GDM1 (cell line): ENCODE results near the gene ENTPD7.

Experiments used
- DNase-seq: peaks from one replicate; lab custom pipeline; 2025; lab: John Stamatoyannopoulos, UW

Gene ENTPD7

DNA sequence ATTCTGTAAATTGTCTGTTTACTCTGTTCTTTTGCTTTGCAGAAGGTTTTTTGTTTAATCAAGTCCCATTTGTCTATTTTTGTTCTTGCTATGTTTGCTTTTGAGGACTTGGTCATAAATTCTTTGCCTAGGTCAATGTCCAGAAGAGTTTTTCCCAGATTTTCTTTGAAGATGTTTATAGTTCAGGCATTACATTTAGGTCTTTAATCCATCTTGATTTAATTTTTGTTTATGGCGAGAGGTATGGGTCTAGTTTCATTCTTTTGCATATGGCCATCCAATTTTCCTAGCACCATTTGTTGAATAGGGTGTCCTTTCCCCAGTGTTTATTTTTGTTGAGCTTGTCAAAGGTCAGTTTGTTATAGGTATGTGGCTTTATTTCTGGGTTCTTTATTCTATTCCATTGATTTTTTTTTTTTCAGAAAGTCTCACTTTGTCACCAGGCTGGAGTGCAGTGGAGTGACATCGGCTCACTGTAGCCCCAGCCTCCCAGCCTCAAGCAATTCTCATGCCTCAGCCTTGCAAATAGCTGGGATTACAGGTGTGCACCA lies 11.6 kb upstream of the ENTPD7 start:
- DNase-seq: no peak

DNA sequence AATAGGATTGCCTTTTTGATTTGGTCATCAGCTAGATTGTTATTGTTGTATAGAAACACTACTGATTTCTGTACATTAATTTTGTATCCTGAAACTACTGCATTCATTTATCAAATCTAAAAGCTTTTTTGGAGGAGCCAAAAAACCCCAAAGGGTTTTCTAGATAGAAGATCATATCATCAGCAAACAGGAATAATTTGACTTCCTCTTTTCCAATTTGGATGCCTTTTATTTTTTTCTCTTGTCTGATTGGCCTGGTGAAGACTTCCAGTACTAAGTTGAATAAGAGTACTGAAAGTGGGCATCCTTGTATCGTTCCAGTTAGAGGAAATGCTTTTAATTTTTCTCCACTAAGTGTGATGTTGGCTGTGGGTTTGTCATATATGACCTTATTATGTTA lies 10.6 kb upstream of the ENTPD7 start:
- no peak for DNase-seq

DNA sequence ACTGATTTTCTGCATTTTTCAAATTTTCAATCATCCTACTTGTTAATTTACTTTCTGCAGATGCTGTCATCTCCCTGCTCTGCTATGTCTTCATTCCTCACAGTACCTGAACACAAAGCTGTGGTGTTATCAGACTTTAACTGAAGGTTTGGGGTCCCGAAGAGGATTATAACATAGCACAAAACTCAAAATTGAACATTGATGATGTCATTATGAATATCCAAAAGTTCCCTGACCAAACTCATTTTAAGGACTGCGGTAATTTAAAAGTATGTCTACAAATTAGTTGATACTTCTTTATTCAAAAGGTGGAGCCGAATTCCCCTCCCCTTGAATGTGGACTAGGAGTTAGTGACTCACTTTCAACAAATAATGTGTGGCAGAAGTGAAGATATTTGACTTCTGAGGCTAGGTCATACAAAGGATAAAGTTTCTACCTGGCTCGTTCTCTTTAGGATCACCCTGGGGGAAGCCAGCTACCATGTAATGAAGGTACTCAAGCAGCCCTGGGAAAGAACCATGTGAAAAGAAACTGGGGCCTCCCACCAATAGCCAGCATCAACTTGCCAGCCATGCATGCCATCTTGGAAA lies 6.4 kb upstream of the ENTPD7 start:
- no peak for DNase-seq

DNA sequence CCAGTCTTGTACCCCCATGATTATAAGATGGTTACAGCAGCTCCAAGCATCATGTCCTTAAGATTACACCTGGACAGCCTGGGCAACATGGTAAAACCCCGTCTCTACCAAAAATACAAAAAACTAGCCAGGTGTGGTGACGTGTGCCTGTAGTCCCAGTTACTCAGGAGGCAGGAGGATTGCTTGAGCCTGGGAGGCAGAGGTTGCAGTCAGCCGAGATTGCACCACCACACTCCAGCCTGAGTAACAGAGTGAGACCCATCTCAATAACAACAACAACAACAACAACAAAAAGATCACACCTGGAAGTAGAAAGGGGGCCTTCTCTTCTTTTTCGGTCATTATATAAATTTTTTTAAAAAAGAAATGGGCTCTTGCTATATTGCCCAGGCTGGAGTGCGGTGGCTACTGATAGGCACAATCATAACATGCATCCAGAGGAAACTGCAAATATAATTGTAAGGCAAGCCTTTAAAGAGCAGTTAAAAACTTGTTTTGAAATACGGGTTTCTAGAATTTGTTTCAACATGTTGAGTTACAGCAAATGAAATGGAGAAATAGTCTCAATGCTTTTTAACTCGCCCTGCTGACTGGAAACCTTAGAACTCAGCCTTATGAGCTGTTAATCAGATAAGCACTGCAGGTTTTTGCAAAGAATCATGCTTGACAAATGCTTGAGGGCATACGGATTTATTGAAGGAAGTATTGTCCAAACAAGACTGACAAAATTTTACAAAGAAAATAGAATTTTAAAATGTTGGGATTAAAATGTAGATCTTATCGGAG lies 4.7 kb upstream of the ENTPD7 start:
- no peak for DNase-seq

DNA sequence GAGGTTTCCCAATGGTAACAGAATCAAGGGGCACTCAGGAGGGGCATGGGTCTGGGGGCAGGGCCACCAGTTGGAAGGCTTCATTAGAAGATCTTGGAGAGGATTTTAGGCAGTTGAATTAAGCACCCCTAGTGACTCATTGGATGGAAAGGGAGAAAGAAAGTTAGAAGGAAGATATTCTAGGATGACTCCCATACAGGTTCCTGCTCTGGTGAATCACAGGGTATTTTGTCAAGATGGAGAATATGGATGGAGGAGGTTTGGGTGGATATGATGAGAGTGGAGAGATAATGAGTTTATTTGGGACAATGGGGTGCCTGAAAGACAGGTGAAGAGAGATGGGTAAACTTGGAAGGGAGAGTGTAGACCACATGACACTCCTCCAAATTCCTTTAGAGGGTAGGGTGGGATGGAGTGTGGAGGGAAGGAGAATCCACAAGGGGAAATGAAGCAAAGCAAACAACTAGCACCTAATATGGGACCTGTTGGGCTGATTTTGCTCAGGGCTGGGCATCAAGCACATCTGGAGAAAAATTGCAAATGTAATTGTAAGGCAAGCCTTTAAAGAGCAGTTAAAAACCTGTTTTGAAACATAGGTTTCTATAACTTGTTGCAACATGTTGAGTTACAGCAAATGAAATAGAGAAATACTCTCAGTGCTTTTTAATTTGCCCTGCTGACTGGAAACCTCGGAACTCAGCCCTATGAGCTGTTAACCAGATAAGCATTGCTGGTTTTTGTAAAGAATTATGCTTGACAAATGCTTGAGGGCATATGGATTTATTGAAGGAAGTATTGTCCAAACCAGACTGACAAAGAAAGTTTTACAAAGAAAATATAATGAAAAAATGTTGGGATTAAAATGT lies 2.9 kb upstream of the ENTPD7 start:
- DNase-seq: no peak

DNA sequence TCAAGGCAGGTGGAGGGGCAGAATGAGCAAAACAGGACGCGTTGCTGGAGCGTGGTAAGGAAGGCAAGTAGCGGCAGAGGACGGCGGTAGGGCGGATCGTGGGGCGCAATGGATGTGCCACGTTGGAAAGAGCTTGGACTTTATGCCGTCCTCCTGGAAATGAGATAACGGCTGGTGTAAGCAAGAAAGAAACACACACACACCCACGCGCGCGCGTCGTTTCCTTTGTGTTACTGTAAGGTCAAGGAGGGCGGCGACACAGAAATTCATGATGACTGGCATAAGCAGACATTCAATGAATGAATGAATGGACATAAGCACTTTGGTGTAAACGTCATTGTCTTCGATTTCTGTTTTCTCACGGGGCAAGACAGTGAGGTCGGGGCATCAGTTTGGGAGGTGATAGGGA lies 683 bp upstream of the ENTPD7 start:
- DNase-seq: no peak

DNA sequence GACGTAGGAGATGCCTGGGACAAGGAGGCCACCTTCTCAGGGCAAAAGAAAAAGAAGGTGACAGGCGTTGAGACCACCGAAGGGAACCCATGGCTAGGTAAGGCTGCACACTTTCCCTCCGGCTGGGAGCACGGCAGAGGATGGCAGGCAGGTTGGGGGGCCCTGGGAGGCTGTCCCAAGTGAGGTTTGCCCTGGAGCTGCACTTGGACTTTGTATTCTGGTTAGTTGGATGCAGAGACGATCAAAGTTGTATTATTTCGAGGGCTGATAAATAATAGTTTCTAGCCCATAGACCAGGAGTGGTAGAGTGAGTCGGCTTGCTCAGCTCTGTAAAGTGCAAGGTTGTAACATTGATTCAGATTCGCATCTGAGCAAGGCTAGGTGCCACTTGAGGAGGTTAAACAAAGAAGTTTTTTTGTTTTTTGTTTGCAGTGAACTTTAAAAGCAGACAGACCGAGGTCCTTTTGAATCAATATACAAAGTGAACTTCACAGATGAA lies 608 bp downstream of the ENTPD7 start:
- no peak for DNase-seq

DNA sequence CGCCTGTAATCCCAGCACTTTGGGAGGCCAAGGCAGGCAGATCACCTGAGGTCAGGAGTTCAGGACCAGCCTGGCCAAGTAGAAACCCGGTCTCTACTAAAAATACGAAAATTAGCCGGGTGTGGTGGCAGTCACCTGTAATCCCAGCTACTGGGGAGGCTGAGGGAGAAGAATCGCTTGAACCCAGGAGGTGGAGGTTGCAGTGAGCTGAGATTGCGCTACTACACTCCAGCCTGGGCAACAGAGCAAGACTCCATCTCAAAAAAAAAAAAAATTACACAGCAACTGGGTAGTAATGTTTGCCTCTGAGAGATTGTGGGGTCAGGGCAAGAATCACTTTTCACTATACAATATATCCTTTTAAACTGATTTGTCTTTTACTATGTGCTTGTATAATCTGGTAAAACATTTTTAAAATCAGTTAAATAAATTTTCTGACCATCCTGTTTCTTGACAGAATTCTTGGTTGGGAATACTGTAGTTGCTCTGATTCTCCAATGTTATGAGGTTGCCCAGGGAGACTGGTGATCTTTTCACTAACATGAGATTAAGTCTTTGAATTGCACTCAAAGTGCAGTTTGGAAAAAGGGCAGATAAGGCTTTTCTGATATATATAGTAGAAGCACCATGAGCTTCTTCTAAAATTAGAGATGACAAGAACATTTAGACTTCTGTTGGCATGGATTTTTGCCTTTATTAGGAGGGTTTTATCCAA lies 1.5 kb downstream of the ENTPD7 start:
- DNase-seq: no peak

DNA sequence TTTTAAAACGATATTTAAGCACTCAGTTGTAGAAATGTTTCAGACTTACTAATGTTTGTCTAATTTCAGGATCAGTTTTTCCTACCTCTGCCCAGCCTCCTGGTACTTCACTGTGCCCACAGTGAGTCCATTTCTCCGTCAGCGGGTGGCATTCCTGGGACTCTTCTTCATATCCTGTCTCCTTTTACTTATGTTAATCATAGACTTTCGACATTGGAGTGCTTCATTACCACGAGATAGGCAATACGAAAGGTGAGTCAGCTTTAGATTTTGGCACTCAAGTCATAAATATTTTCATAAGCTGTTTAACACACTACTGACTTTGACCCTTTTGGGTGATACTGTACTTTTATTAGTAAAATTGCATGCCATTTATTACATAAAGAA lies 2.1 kb downstream of the ENTPD7 start:
- no peak for DNase-seq

DNA sequence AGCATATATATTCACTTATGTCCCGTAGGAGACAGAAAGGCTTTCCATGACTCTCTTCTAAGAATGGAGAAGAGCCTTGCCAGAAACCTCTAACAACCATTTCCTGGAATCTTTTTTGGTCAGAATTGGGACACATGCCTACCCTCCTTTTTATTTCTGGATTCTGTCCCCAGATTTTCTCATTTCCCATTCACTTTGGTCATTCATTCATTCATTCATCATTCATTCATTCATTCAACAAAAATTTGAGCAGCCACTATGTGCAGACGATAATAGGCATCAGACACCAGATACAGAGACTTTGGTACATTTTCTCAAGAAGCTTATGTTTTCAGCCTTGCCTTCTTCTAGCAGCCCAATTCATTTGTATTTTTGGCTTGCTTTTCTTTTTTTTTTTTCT lies 6.0 kb downstream of the ENTPD7 start:
- DNase-seq: no peak

DNA sequence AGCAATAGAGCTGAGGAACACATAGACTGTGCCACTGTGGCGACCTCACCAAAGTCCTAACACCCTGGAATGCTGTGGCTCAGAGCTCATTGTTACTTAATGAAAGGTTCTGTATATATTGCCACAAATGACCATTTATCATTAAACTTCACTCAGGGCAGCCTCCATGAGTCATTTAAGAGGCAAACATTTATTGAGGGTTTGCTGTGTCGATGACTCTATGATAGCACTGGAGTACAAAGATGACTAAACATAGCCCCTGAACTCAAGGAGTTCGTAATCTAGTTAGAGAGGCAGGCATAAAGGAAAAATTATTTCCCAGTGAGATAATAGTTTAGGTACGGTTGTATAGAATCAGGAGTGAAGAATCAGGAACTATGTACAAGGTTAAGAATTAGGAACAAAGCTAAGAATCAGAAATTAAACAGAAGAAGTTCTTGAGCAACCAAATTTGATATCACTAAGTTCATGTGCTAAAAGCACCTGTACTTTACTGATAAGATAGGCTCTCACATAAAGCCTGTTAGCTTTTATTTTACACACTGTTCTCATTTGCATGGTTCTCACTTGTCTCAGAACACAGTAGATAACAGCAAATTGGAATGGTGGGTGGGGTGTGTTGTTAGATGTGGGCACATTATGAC lies 7.9 kb downstream of the ENTPD7 start:
- no peak for DNase-seq

DNA sequence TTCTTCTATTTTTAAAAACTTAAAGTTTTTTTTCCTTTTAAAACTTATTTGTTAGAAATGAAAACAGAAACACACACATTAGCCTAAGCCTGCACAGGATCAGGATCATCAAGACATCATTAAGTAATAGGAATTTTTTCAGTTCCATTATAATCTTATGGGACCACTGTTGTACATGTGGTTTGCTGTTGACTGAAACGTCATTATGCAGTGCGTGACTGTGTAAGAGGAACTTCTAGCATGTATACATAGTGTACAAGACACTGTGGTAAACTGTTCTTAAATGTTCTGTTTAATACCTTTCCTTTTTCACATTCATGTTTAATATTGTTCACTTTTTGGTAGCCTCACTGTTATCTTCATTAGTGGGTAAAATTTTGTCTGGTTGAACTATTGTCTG lies 12.1 kb downstream of the ENTPD7 start:
- DNase-seq: no peak

DNA sequence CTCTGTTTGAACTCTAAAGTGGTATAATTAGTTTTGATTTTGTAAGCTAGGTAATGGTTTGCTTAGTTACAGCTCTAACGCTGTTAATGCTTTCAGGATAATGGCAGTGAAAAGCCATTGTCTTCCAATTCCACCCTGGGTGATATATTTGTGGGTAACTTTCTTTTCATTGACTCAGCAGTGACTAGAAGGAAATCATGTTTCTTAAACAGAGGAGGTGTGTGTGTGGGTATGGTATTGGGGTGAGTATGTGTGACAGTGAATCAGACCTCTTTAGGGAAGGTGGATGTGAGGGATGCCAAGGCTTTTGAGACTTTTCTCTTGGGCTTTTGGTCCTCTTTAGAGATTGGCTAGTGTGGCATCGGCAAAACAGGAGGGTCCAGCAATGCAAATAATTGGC lies 13.6 kb downstream of the ENTPD7 start:
- no peak for DNase-seq

DNA sequence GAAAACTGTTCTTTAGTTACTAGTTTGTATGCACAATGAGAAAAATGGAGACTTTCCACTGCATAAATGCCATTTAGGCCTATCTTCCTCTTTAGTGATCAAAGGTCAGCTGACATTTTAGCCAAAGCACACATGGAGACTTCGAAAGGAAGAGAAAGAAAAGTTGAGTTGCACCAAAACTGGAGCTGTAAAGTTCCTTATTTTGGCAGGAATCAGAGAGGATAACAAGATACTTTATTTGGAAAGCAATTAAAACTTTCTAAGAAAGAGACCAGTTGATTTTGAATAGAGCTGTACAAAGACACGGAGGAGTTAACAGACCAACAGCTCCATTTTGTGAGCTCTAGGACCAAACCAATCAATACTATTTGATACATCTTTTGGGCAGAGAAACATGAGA lies 14.2 kb downstream of the ENTPD7 start:
- no peak for DNase-seq

DNA sequence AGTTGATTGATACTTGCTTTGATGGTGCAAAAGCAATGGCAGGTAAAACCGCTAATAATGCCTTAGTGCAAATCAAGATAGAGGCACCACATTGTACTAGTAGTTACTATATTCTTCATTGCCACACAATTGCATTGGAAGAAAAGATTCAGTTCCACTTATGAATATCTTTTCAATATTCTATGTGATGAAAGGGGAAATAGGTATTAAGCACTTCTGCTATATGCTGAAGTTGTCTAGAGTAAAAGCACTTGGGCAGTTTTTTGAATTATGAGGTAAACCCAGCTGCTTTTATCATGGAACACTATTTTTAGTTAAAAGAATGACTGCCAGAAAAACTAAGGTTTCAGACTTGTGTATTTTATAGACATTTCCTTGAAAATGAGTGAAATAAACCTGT lies 15.5 kb downstream of the ENTPD7 start:
- no peak for DNase-seq

DNA sequence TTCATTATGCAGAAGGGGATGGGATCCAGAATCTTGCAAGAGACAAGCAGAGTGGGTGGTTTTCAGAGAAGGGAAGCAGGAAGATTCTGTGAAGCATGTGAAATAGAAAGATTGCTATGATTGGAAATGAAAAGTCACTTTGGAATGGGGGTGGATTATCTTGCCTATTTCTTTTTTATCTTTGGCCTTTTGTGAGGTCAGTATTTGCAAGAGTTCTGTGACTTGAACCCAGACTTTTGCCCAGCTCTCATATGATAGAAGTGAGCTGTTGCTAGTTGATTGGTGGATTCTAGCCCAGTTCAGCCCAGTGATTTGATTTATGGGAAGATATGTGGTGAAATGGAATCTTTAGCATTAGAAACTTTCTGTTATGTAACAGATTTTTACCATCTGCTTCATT lies 17.1 kb downstream of the ENTPD7 start:
- no peak for DNase-seq

DNA sequence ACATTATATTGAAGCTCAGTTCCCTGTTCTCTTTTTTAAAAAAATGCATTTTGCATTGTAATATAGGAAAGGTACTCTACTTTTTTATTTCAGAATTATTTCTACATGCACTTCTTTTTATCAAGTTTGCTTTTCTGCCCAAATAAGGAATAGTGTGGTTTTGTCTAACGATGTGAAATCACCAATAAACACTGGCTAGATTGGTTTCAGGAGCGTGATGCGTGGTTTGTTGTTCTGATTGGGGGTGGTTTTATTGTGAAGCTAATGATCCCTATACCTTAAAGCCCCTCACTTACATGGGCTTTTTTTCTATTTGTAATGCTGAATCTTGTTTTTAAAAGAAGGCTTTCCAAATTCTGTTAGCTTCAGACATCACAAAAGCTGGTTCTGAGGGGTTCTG lies 17.6 kb downstream of the ENTPD7 start:
- DNase-seq: no peak

DNA sequence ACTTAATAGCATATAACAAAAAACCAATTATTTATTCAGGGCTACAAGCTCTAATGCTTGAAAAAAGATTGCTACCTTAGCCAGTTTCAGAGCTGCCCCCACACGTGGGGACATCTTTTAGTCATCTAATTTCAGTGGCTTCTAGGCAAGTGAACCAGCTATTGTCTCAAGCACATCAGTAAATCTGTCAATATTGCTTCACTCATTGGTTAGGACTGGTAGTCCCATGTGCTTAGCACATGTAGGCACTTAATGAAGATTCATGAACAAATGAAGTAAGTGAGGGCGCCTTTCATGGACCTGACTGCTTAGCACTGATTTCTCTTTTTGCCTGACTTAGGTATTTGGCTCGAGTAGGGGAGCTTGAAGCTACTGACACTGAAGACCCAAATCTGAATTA lies 19.6 kb downstream of the ENTPD7 start:
- no peak for DNase-seq

DNA sequence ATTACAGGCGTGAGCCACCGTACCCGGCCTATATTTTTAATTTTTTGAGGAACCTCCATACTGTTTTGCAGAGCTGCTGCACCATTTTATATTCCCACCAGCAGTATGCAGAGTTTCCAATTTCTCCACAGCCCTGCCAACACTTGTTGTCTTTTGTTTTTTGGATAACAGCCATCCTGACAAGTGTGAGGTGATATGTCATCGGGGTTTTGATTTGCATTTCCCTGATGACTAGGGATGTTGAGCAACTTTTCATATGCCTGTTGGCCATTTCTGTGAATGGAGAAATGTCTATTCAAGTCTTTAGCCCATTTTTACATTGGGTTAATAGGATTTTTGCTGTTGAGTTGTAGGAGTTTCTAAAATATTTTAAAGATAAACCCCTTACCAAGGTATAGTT lies 22.2 kb downstream of the ENTPD7 start:
- DNase-seq: no peak

DNA sequence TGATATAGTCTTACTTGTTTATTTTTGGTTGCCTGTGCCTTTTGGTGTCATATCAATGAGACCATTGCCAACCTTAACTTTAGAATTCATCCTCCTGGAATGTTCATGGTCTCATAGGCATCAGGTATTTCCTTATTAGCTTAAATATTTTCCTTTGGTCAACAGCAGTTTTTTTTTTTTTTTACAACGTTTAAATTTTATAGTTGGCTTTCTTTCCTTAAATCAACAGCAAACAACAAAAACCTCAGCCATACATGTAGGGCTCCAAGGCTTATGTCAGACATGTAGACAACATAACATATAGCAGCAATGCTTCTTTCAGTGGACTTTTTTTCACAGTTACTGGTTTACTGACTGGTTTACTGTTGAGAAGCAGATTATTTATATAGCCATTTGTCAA lies 22.7 kb downstream of the ENTPD7 start:
- DNase-seq: no peak

DNA sequence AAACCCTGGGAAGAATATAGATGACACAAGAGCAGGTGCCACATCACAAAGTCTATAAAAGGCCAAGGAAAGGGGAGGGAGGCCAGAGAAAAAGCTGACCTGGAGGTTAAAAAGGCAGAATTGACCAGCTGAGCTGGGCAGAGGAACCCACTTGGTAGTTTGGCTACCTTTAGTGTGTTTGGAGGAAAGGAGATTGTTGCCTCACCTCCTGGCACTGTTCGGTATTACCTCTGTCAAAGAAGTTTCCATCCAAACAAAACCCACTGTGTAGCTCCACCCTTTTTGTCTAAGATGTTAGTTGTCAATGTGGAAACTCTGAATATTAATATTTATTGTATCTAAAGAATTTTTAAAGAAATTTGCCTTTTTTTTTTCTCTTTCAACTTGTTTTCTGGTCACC lies 23.4 kb downstream of the ENTPD7 start:
- DNase-seq: no peak

DNA sequence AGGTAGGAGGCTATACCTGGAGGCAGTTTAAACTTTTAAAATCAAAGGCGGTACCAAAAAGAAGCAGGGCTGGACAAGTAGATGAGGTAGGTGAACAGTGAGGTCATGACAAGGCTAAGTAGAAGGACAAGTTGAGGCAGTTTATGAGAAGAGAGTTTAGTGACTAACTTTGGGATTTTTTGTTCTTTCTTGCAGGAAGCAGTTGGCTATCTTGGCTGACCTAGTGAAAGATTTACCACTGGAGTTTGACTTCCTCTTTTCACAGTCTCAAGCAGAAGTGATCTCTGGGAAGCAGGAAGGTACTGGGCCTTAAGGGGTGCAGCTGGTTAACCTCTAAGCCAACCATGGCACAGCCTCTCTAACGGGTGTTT lies 26.3 kb downstream of the ENTPD7 start:
- DNase-seq: peak; percentile 77
